H1 (cell line): ENCODE results near the gene ACLY. TPM values are rescaled to one million over a fixed set of nuclear protein-coding genes. Genes with fewer than 3 reads are reported as not detected.

Experiments
- BACH1 ChIP-seq: IDR thresholded peaks from 2 replicates; pipeline ENCODE4 v1.6.1; 2012; ENCODE audit warnings: low read length, improper control_type of control experiment
- CHD1 ChIP-seq: IDR thresholded peaks from 2 replicates; pipeline ENCODE4 v1.6.1; 2012; ENCODE audit warnings: low read depth, low read length, improper control_type of control experiment
- CREB1 ChIP-seq: IDR thresholded peaks from 2 replicates; pipeline ENCODE4 v1.6.1; 2012; ENCODE audit warnings: inconsistent platforms
- EZH2 ChIP-seq: fragments of 200-600 bp; sonication (generic); IDR thresholded peaks from 2 replicates; pipeline ENCODE4 v1.7.1; 2012; ENCODE audit warnings: low read depth, mild to moderate bottlenecking, moderate library complexity, low read length, inconsistent platforms; ENCODE audit not compliant: severe bottlenecking
- GABPA ChIP-seq: IDR thresholded peaks from 2 replicates; pipeline ENCODE4 v1.6.1; 2011; ENCODE audit warnings: mild to moderate bottlenecking, low read length, moderate library complexity, borderline replicate concordance; ENCODE audit not compliant: insufficient read depth
- MAFK ChIP-seq: IDR thresholded peaks from 2 replicates; pipeline ENCODE4 v1.6.1; 2012; ENCODE audit warnings: low read depth, mild to moderate bottlenecking, improper control_type of control experiment, low read length
- SAP30 ChIP-seq: fragments of 300-600 bp; sonication (generic); IDR thresholded peaks from 2 replicates; pipeline ENCODE4 v1.7.1; 2012; ENCODE audit warnings: low read length, moderate library complexity, mild to moderate bottlenecking, inconsistent platforms; ENCODE audit not compliant: insufficient read depth, insufficient replicate concordance
- SIX5 ChIP-seq: IDR thresholded peaks from 2 replicates; pipeline ENCODE4 v1.6.1; 2011; ENCODE audit warnings: mild to moderate bottlenecking, low read depth, low read length
- TEAD4 ChIP-seq: IDR thresholded peaks from 2 replicates; pipeline ENCODE4 v1.6.1; 2012; ENCODE audit warnings: low read depth, low read length, inconsistent platforms, mixed read lengths
- polyA plus RNA-seq, 7 experiments: library from polyadenylated mRNA; depleted of rRNA in 3 of 7; stranded (reverse) in 5 of 7; unstranded in 2 of 7; fragments of >200 nt in 5 of 7; fragments of 200-250 nt in 2 of 7; gene quantifications; 1 replicate in 5 of 7; 2 replicates in 1 of 7; 4 replicates in 1 of 7; pipeline versions ENCODE4 v1.2.1 to v1.2.3, GENCODE V29; 2011 to 2013; ENCODE audit warnings: missing spikeins in 2 of 7, mixed read lengths in 2 of 7
- total RNA-seq: library from RNA; stranded (reverse); fragmentation: NEBNext Ultra II Directional; extraction: Animal tissue kit (Norgen Biotek cat#: 25700); gene quantifications from 2 replicates; pipeline ENCODE4 v1.2.1, GENCODE V29; 2021

The ACLY gene
- total and polyA plus RNA-seq, 2 of the 8 experiments (the other 6 are each of a cell fraction or from before 2014, with no cell fraction given): 167 to 393 TPM

- no peak for TF ChIP-seq BACH1
- TF ChIP-seq EZH2: no peak
- TF ChIP-seq GABPA: no peak
- TF ChIP-seq SIX5: no peak
- TF ChIP-seq MAFK: no peak
- TF ChIP-seq SAP30: no peak
- no peak for TF ChIP-seq CHD1
- TF ChIP-seq TEAD4: no peak
- no peak for TF ChIP-seq CREB1
Measured at GRCh38 chr17:41957869-41958439, 39.2 kb upstream of the ACLY start (continued).
